ENCODE data around the gene HOXC9. TPM values are rescaled to one million over a fixed set of nuclear protein-coding genes. Genes with fewer than 3 reads are reported as not detected.

The HOXC9 gene
- polyA plus RNA-seq, 3 donors from 2014 or later, result not detected

GRCh38 chr12:54033106-54033979 lies 33.4 kb downstream of the HOXC9 start:
- Mint-ChIP-seq H3K36me3 (no peaks in the 10 kb centered on the region), H3K4me3 (peak overlapping the region; percentile 72 to 91 (median 84)), H3K9me3 (peaks cover 0 to 2% (median 0%) of the 10 kb centered on the region in 6 donors), H3K27ac (peak overlapping the region in 1 of 6 donors; percentile 14), H3K4me1 (peaks cover 20 to 31% of the 10 kb centered on the region in 2 donors), H3K27me3 (ENCODE audit: low read depth in 3 of 3) (peaks cover 37 to 61% (median 58%) of the 10 kb centered on the region in 3 donors)
- DNase-seq, result peak in 1 of 3 donors; percentile 34

DNA sequence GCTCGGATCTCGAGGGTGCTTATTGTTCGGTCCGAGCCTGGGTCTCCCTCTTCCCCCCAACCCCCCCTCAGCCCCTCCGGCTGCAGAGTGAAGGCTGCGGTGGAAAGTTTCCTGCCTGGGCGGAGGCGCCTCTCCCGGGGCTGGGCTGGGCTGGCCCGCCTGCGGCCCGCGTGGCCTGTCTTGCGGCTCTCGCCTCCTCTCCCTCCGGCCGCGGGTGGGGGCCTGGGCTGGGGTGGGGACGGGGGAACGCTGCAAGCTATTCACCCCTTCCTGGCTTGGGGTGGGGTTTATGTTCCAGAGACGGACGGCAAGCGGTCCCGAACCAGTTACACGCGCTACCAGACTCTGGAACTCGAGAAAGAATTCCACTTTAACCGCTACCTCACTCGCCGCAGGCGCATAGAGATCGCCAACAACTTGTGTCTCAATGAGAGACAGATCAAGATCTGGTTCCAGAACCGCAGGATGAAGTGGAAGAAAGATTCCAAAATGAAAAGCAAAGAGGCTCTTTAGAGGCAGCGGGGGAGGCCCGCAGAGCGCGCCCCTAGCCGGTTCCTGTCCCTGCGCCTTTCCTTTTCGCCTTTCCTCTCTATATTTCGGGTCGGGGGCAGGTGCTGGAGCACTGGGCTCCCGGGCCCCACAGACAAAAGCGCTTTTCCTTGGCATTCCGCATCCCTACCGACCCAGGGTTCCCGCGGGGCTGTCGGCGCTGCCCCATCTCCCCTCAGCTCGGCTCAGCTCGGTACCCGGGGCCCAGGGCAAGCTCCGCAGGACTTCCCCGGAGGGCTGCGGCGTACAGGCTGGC lies 34.2 kb downstream of the HOXC9 start:
- H3K4me3 Mint-ChIP-seq, result peak overlapping the region; percentile 71 to 90 (median 82)
- no peak for DNase-seq
- no peak overlapping the region for H3K27ac Mint-ChIP-seq
- no peaks in the 10 kb centered on the region for H3K36me3 Mint-ChIP-seq
- H3K4me1 Mint-ChIP-seq, result peaks cover 20 to 27% of the 10 kb centered on the region in 2 donors
- peaks cover 43 to 56% (median 52%) of the 10 kb centered on the region in 3 donors for H3K27me3 Mint-ChIP-seq (ENCODE audit: low read depth in 3 of 3)
- peaks cover 0 to 2% (median 0%) of the 10 kb centered on the region in 6 donors for H3K9me3 Mint-ChIP-seq

GRCh38 chr12:54034785-54035310 lies 34.9 kb downstream of the HOXC9 start:
- Mint-ChIP-seq H3K4me3 (peak overlapping the region; percentile 57 to 90 (median 71)), H3K4me1 (peaks cover 20 to 27% of the 10 kb centered on the region in 2 donors), H3K36me3 (no peaks in the 10 kb centered on the region), H3K27ac (peak overlapping the region in 1 of 6 donors; percentile 61), H3K9me3 (peaks cover 0 to 2% (median 0%) of the 10 kb centered on the region in 6 donors), H3K27me3 (ENCODE audit: low read depth in 3 of 3) (peaks cover 41 to 51% (median 50%) of the 10 kb centered on the region in 3 donors)
- DNase-seq, result no peak

- DNase-seq, result no peak
- H3K9me3 Mint-ChIP-seq, result peaks cover 0 to 2% (median 0%) of the 10 kb centered on the region in 6 donors
- H3K36me3 Mint-ChIP-seq, result no peaks in the 10 kb centered on the region
- no peak overlapping the region for H3K4me3 Mint-ChIP-seq
- H3K27ac Mint-ChIP-seq, result no peak overlapping the region
- peaks cover 20 to 27% of the 10 kb centered on the region in 2 donors for H3K4me1 Mint-ChIP-seq
- peaks cover 36 to 54% (median 45%) of the 10 kb centered on the region in 3 donors for H3K27me3 Mint-ChIP-seq (ENCODE audit: low read depth in 3 of 3)
Observed at GRCh38 chr12:54035568-54036264, 35.8 kb downstream of the HOXC9 start.

DNA sequence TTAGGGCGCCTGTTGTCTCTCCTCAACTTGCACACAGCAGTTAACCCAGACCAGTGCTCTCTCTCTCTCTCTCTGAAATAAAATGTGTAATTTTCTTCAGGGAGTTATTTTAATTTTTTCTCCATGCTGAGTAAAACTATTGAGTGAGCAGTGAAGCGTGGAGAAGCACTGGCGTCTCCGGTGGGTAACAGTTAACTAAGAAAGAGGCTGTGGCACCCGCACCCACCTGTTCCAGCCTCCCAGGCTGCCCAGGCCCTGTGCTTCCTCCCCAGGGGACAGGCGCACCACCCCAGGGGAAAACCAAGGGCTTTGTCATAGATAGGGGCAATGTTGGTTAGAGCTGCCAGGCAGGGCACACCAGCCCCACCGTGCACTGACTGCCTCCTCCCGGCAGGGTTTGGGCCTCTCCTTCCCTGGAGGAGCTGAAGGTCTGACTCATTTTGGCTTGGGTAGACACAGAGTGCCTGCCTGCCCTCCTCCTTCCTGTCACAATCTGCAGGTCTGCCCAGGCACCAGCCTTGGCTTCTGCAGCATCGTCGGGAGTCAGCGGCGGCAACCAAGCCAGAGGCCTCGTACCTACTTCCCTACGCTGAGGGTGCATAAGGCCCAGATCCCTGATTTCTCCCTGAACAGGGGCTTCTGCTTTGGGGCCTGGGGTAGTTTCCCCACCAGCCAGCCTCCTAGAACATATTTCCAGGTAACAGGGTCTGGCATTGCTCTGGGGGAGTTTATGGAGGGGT lies 36.8 kb downstream of the HOXC9 start:
- no peaks in the 10 kb centered on the region for H3K36me3 Mint-ChIP-seq
- peaks cover 20 to 27% of the 10 kb centered on the region in 2 donors for H3K4me1 Mint-ChIP-seq
- no peak for DNase-seq
- peaks cover 37 to 48% (median 43%) of the 10 kb centered on the region in 3 donors for H3K27me3 Mint-ChIP-seq (ENCODE audit: low read depth in 3 of 3)
- H3K4me3 Mint-ChIP-seq, result no peak overlapping the region
- peaks cover 0 to 2% (median 0%) of the 10 kb centered on the region in 6 donors for H3K9me3 Mint-ChIP-seq
- H3K27ac Mint-ChIP-seq, result no peak overlapping the region

DNA sequence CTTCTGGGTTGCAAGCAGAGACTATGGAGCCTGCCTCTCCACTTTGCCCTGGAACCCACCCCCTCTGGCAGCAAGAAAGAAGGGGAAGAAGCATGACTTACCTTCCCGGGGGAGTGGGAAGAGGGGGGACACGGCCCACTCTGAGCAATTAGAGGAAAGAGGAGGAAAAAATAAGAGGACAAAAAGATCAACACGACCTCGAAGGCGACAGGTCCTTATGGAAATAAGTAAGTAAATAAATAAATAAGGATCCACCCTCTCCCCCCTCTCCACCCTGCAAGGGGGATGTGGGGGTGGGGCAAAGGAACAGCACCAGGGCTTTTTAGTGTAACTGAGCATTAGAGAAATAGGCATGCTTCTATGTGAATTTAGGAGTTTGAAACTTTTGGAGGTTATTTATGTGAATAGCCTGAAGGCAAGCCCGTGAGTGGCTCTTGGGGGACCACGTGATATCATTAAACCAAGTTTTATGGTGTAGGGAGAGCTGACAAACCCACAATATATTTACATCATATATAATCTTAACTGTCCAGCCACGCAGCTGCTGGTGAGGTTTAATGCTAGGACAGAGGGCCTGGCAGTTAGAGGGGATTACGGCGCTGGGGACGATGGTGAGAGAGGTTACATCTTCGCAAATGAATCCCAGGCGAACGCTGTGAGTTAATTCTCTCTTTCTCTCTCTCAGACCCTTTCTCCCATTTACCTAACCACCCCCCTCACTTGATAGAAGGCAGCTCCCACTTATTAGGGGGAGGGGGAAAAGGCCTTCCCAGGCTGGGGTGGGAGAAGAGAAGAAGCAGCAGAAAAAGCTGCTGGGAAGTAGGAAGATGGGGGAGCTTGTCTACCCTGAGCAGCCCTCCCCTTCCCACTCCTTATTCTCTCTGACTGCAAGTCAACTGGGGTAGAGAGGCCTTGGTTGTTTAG lies 37.7 kb downstream of the HOXC9 start:
- H3K27me3 Mint-ChIP-seq (ENCODE audit: low read depth in 3 of 3), result peaks cover 29 to 44% (median 35%) of the 10 kb centered on the region in 3 donors
- no peak overlapping the region for H3K27ac Mint-ChIP-seq
- DNase-seq, result no peak
- peaks cover 19 to 24% of the 10 kb centered on the region in 2 donors for H3K4me1 Mint-ChIP-seq
- no peaks in the 10 kb centered on the region for H3K36me3 Mint-ChIP-seq
- peaks cover 0 to 1% (median 0%) of the 10 kb centered on the region in 6 donors for H3K9me3 Mint-ChIP-seq
- no peak overlapping the region for H3K4me3 Mint-ChIP-seq

GRCh38 chr12:54038284-54038870 lies 38.4 kb downstream of the HOXC9 start:
- no peaks in the 10 kb centered on the region for H3K36me3 Mint-ChIP-seq
- no peak overlapping the region for H3K4me3 Mint-ChIP-seq
- peaks cover 28 to 39% (median 33%) of the 10 kb centered on the region in 3 donors for H3K27me3 Mint-ChIP-seq (ENCODE audit: low read depth in 3 of 3)
- H3K4me1 Mint-ChIP-seq, result peaks cover 13 to 17% of the 10 kb centered on the region in 2 donors
- H3K9me3 Mint-ChIP-seq, result no peaks in the 10 kb centered on the region
- no peak for DNase-seq
- H3K27ac Mint-ChIP-seq, result no peak overlapping the region

DNA sequence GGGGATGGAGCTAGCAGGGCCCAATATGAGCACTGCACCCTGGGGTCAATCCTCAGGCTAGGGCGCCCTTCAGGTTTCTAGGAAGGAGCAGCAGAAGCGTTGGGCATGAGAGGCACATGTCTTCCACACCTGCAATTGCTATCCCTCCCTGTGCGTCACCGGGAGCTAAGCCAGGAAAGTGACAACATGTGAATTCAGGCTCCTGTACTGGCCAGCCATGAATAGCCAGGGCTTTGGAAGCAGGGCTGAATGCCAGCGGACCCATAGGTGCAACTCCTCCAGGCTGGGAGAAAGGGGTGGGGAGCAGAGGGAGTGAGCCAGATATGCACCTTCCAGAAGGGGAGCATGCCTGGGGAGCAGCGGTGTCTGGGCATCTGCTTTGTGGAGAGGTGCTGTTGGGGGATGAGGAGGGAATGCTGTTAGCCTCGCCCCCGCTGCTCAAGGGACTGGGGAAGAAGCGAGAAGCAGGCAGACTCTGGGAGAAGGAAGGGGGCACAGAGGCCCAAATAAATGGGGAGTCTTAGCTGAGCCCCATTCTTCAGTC lies 39.0 kb downstream of the HOXC9 start:
- Mint-ChIP-seq H3K36me3 (no peaks in the 10 kb centered on the region), H3K27ac (no peak overlapping the region), H3K9me3 (no peaks in the 10 kb centered on the region), H3K4me3 (no peak overlapping the region), H3K4me1 (peaks cover 12 to 14% of the 10 kb centered on the region in 2 donors), H3K27me3 (ENCODE audit: low read depth in 3 of 3) (peaks cover 29 to 37% (median 37%) of the 10 kb centered on the region in 3 donors)
- DNase-seq, result no peak

GRCh38 chr12:54039417-54040147 lies 39.6 kb downstream of the HOXC9 start:
- Mint-ChIP-seq H3K36me3 (no peaks in the 10 kb centered on the region), H3K4me1 (peaks cover 6 to 10% of the 10 kb centered on the region in 2 donors), H3K27ac (no peak overlapping the region), H3K4me3 (no peak overlapping the region), H3K27me3 (ENCODE audit: low read depth in 3 of 3) (peaks cover 31 to 36% (median 33%) of the 10 kb centered on the region in 3 donors), H3K9me3 (no peaks in the 10 kb centered on the region)
- no peak for DNase-seq

GRCh38 chr12:54040148-54040494 lies 40.2 kb downstream of the HOXC9 start:
- Mint-ChIP-seq H3K36me3 (no peaks in the 10 kb centered on the region), H3K27me3 (ENCODE audit: low read depth in 3 of 3) (peaks cover 33 to 38% (median 37%) of the 10 kb centered on the region in 3 donors), H3K9me3 (no peaks in the 10 kb centered on the region), H3K4me3 (no peak overlapping the region), H3K27ac (no peak overlapping the region), H3K4me1 (peaks cover 3 to 8% of the 10 kb centered on the region in 2 donors)
- no peak for DNase-seq

DNA sequence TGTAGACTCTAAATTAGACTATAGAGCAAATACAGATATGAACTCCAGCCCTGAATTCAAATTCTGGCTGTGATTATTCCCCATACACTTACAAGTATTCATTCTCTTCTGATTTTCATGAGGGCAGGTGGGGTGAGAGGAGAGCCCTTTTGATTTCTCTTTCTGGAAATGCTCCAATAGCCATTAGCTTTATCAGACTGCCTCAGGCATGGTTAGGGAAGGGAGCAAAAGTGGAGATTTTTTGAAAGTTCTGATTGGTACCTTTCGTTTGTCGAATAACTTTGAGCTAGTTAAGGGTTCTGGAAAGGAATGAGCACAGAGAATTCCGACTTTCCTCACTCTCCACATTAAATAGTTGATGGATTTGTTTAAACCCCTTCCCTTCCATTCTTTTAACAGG lies 40.7 kb downstream of the HOXC9 start:
- no peak for DNase-seq
- Mint-ChIP-seq H3K36me3 (no peaks in the 10 kb centered on the region), H3K4me1 (peaks cover 0 to 5% of the 10 kb centered on the region in 2 donors), H3K9me3 (no peaks in the 10 kb centered on the region), H3K27ac (no peak overlapping the region), H3K4me3 (no peak overlapping the region), H3K27me3 (ENCODE audit: low read depth in 3 of 3) (peaks cover 33 to 39% (median 36%) of the 10 kb centered on the region in 3 donors)

Data from immature natural killer cell (primary cell).